Stimulated activated CD4-positive, alpha-beta T cell treated with anti-CD3 and anti-CD28 coated beads, Interleukin-2, amount 100 ng/mL, for 24 hours (primary cell): Measurements from ENCODE around the gene NUP62.
A peak's percentile ranks its signal among the peaks of the same experiment; 100 is the strongest.

Experiments used
- DNase-seq, 2 donors: peaks; one replicate each; pipeline ENCODE4 v3.0.0-alpha.2; 2020

The NUP62 gene

GRCh38 chr19:49879243-49879963 lies 49.9 kb downstream of the NUP62 start:
- DNase-seq, result no peak

- DNase-seq, result no peak
Measured at GRCh38 chr19:49878744-49879070, 50.6 kb downstream of the NUP62 start.

GRCh38 chr19:49877879-49878743 lies 51.2 kb downstream of the NUP62 start:
- DNase-seq, result peak; percentile 99

GRCh38 chr19:49877020-49877878 lies 52.1 kb downstream of the NUP62 start, which contains the start of the genes AKT1S1 and TBC1D17:
Gene AKT1S1 (minus strand): TSS chr19:49877355. CDS start chr19:49873295, 4,060 bp downstream.
Gene TBC1D17 (plus strand): TSS chr19:49877702. CDS start chr19:49877724, 22 bp downstream.
- DNase-seq, result peak; percentile 96 to 98

GRCh38 chr19:49876422-49877019 lies 52.8 kb downstream of the NUP62 start:
- DNase-seq, result peak; percentile 95 to 97

GRCh38 chr19:49875857-49876421 lies 53.4 kb downstream of the NUP62 start:
- DNase-seq, result peak; percentile 68 to 70

- no peak for DNase-seq
Measured at GRCh38 chr19:49875177-49875576, 54.1 kb downstream of the NUP62 start.

- no peak for DNase-seq
Measured at GRCh38 chr19:49874503-49875157, 54.7 kb downstream of the NUP62 start.

GRCh38 chr19:49873834-49874233 lies 55.5 kb downstream of the NUP62 start:
- DNase-seq, result no peak

- DNase-seq, result no peak
Measured at GRCh38 chr19:49873129-49873521, 56.2 kb downstream of the NUP62 start.

- no peak for DNase-seq
Measured at GRCh38 chr19:49872245-49873128, 56.8 kb downstream of the NUP62 start.

- no peak for DNase-seq
Measured at GRCh38 chr19:49871349-49871985, 57.8 kb downstream of the NUP62 start.

- no peak for DNase-seq
Measured at GRCh38 chr19:49870309-49870901, 58.9 kb downstream of the NUP62 start.

GRCh38 chr19:49869484-49870308 lies 59.6 kb downstream of the NUP62 start:
- DNase-seq, result peak; percentile 89

GRCh38 chr19:49869009-49869483 lies 60.3 kb downstream of the NUP62 start:
- no peak for DNase-seq

GRCh38 chr19:49866933-49867782 lies 62.1 kb downstream of the NUP62 start, which contains the start of gene PNKP:
Gene PNKP (minus strand): TSS chr19:49867576. CDS start chr19:49867204, 372 bp downstream.
- DNase-seq, result peak; percentile 87 to 97

- DNase-seq, result no peak
Measured at GRCh38 chr19:49864890-49865289, 64.4 kb downstream of the NUP62 start.
